Loucy (cell line): ENCODE results near the gene RDH12.

ENCODE experiments used
- H2AFZ ChIP-seq: fragments of 200-600 bp; sonication (generic); 2 replicates; pipeline ENCODE4 v1.6.0; 2016; ENCODE audit warnings: antibody characterized with exemption, mild to moderate bottlenecking, low read length, moderate library complexity
- H3F3A ChIP-seq: fragments of 200-600 bp; 2 replicates; pipeline ENCODE4 v1.6.0; 2016; ENCODE audit warnings: antibody characterized with exemption, low read depth, mild to moderate bottlenecking
- H3K27me3 ChIP-seq: fragments of 200-600 bp; sonication (generic); 2 replicates; pipeline ENCODE4 v1.6.1; 2014; ENCODE audit warnings: low read length, mild to moderate bottlenecking; ENCODE audit not compliant: insufficient read depth, poor library complexity, severe bottlenecking
- H3K36me3 ChIP-seq: fragments of 200-600 bp; sonication (generic); 2 replicates; pipeline ENCODE4 v1.6.1; 2016; ENCODE audit warnings: low read length; ENCODE audit not compliant: insufficient read depth
- H3K4me1 ChIP-seq: fragments of 200-600 bp; sonication (generic); 2 replicates; pipeline ENCODE4 v1.5.1; 2014; ENCODE audit warnings: low read length, mild to moderate bottlenecking; ENCODE audit not compliant: insufficient read depth, poor library complexity, severe bottlenecking
- H3K4me2 ChIP-seq: fragments of 200-600 bp; sonication (generic); 2 replicates; pipeline ENCODE4 v1.6.0; 2014; ENCODE audit warnings: antibody characterized with exemption, low read length, low read depth, mild to moderate bottlenecking; ENCODE audit not compliant: poor library complexity, severe bottlenecking
- H3K4me3 ChIP-seq: fragments of 200-600 bp; sonication (generic); 2 replicates; pipeline ENCODE4 v1.5.1; 2014; ENCODE audit warnings: low read length, mild to moderate bottlenecking, mixed read lengths; ENCODE audit not compliant: poor library complexity, severe bottlenecking
- H3K79me2 ChIP-seq: fragments of 200-600 bp; sonication (generic); 2 replicates; pipeline ENCODE4 v1.6.1; 2014; ENCODE audit warnings: low read length; ENCODE audit not compliant: insufficient read depth
- H3K9ac ChIP-seq: fragments of 200-600 bp; sonication (generic); 2 replicates; pipeline ENCODE4 v1.6.0; 2014; ENCODE audit warnings: mild to moderate bottlenecking, low read depth, low read length, moderate library complexity; ENCODE audit not compliant: poor library complexity, severe bottlenecking
- H3K9me2 ChIP-seq: fragments of 200-600 bp; sonication (generic); replicated peaks from 2 replicates; pipeline ENCODE4 v1.6.1; 2016; ENCODE audit warnings: low read depth, low read length, mixed read lengths
- H3K9me3 ChIP-seq: fragments of 200-600 bp; sonication (generic); 2 replicates; pipeline ENCODE4 v1.6.1; 2014; ENCODE audit warnings: mild to moderate bottlenecking, antibody characterized with exemption, low read length, low read depth; ENCODE audit not compliant: insufficient read depth
- H4K20me1 ChIP-seq: fragments of 200-600 bp; sonication (generic); 2 replicates; pipeline ENCODE4 v1.6.0; 2014; ENCODE audit warnings: antibody characterized with exemption, low read length, mild to moderate bottlenecking; ENCODE audit not compliant: insufficient read depth, poor library complexity, severe bottlenecking
- EZH2phosphoT487 ChIP-seq: fragments of 200-600 bp; IDR thresholded peaks from 2 replicates; pipeline ENCODE4 v1.6.1; 2018; ENCODE audit warnings: antibody characterized with exemption, mild to moderate bottlenecking, moderate library complexity, borderline replicate concordance
- TF ChIP-seq, protein P1 (sequence below): fragments of 200-600 bp; sonication (generic); conservative IDR thresholded peaks from 2 replicates; pipeline ENCODE4 v1.5.1; 2014; ENCODE audit warnings: mild to moderate bottlenecking, antibody characterized with exemption, low read length

Gene RDH12

DNA sequence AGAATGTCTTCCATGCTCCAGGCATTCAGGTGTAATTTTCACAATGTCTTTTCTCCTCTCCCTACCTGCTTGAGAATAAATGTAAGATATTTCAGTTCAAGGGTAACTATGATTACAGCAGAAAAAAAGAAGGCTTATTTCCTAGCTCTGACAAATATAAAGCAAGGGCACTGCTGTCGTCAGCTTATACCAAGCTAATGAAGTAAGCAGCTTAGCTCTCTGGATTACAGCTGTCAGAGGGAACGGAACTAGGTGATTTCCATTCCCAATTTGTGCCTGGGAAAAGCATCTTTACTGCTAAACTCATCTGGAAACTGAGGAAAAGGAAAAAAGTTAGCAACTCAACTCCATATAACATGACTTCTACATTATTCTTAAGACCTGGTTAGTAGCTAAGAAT lies 58.2 kb downstream of the RDH12 start:
- H3K4me3 ChIP-seq = no peak overlapping the region
- H3K4me2 ChIP-seq = no peak overlapping the region
- H3K4me1 ChIP-seq = peaks cover 7% of the 10 kb centered on the region
- H3K9ac ChIP-seq = no peak overlapping the region
- H3K79me2 ChIP-seq = no peaks in the 10 kb centered on the region
- H2AFZ ChIP-seq = no peak overlapping the region
- no peaks in the 10 kb centered on the region for H3K27me3 ChIP-seq
- H3K36me3 ChIP-seq = peaks cover 6% of the 10 kb centered on the region; the same call in 1 of the 2 replicates
- TF ChIP-seq, protein P1, sequence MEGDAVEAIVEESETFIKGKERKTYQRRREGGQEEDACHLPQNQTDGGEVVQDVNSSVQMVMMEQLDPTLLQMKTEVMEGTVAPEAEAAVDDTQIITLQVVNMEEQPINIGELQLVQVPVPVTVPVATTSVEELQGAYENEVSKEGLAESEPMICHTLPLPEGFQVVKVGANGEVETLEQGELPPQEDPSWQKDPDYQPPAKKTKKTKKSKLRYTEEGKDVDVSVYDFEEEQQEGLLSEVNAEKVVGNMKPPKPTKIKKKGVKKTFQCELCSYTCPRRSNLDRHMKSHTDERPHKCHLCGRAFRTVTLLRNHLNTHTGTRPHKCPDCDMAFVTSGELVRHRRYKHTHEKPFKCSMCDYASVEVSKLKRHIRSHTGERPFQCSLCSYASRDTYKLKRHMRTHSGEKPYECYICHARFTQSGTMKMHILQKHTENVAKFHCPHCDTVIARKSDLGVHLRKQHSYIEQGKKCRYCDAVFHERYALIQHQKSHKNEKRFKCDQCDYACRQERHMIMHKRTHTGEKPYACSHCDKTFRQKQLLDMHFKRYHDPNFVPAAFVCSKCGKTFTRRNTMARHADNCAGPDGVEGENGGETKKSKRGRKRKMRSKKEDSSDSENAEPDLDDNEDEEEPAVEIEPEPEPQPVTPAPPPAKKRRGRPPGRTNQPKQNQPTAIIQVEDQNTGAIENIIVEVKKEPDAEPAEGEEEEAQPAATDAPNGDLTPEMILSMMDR = no peak
- TF ChIP-seq EZH2phosphoT487 = no peak
- no peaks in the 10 kb centered on the region for H3F3A ChIP-seq
- no peaks in the 10 kb centered on the region for H3K9me2 ChIP-seq
- H4K20me1 ChIP-seq = no peaks in the 10 kb centered on the region
- H3K9me3 ChIP-seq = no peaks in the 10 kb centered on the region

DNA sequence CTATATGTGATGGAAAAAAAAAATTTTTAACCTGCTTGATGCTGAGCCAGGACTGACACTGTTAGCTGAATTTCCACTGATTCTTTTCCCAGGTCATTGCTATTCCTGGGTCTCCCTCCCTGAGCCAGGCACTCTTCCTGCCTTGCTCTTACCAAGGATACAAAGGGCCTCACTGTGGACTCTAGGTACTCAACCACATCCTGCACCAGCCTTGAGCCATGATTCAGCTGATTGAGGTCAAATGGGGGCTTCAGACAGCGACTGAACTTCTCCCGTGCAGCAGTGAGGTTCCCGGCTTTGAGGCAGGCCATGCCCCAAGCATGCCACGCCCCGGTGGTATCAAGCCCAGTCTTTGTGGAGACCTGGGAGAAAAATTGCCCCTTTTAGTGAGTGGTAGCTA lies 60.4 kb downstream of the RDH12 start:
- TF ChIP-seq, protein P1 = no peak
- TF ChIP-seq EZH2phosphoT487 = no peak
- Histone ChIP-seq H2AFZ (no peak overlapping the region), H3K27me3 (no peaks in the 10 kb centered on the region), H3F3A (no peaks in the 10 kb centered on the region), H3K36me3 (peaks cover 17% of the 10 kb centered on the region; the same call in 1 of the 2 replicates), H3K4me1 (peaks cover 7% of the 10 kb centered on the region), H3K9me3 (no peaks in the 10 kb centered on the region), H3K9ac (no peak overlapping the region), H3K4me2 (no peak overlapping the region), H3K79me2 (no peaks in the 10 kb centered on the region), H3K4me3 (no peak overlapping the region), H4K20me1 (no peaks in the 10 kb centered on the region), H3K9me2 (no peaks in the 10 kb centered on the region)

DNA sequence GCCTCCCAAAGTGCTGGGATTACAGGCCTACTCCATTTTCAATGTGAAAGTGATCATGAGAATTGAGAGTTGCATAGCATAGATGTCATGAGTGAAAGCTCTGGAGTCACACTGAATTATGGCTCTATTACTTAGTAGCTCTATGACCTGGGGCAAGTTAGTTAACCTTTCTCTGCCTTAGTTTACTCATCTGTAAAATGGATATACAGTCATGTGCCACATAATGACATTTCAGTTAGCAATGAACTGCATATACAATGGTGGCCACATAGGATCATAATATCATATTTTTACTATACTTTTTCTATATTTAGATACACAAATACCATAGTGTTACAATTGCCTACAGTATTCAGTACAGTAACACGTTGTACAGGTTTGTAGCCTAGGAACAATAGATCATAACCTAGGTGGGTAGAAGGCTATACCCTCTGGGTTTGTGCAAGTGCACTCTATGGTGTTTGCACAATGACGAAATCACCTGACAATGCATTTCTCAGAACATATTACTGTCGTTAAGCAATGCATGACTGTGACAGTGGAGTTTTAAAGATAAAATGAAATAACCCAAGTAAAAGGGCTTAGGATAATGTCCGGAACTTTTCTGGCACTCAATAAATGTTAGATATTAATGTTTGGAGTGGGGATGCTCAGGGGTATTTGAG lies 61.6 kb downstream of the RDH12 start:
- Histone ChIP-seq H3K36me3 (peaks cover 17% of the 10 kb centered on the region; the same call in 1 of the 2 replicates), H3K4me3 (no peak overlapping the region)

More for the DNA sequence above, 61.6 kb downstream of the RDH12 start:
- Histone ChIP-seq H3K9me3 (no peaks in the 10 kb centered on the region), H3K9ac (no peak overlapping the region), H4K20me1 (no peaks in the 10 kb centered on the region), H2AFZ (no peak overlapping the region), H3K9me2 (no peaks in the 10 kb centered on the region), H3K4me1 (peaks cover 7% of the 10 kb centered on the region), H3K79me2 (no peaks in the 10 kb centered on the region), H3K27me3 (no peaks in the 10 kb centered on the region), H3K4me2 (no peak overlapping the region), H3F3A (no peaks in the 10 kb centered on the region)
- TF ChIP-seq, protein P1 = no peak
- no peak for TF ChIP-seq EZH2phosphoT487
